Muscle layer of colon (tissue), 2 donors: ENCODE results near the gene FGF22.
"Not testable (repeated sequence)": the region's sequence is repeated elsewhere in the genome, so short reads cannot be mapped to it uniquely, and the experiment has no call there.

Experiments used
- H3K27ac ChIP-seq: one replicate; pipeline ENCODE4 v1.7.0; 2013; ENCODE audit warnings: low read depth, mild to moderate bottlenecking, low read length, moderate library complexity
- H3K27me3 ChIP-seq, 2 donors: one replicate each; pipeline ENCODE4 v1.7.0; 2013; ENCODE audit warnings: low read length in 2 of 2, mild to moderate bottlenecking in 2 of 2; ENCODE audit not compliant: insufficient read depth in 2 of 2, control insufficient read depth in 1 of 2
- H3K36me3 ChIP-seq: one replicate; pipeline ENCODE4 v1.7.0; 2013; ENCODE audit warnings: mild to moderate bottlenecking, low read length; ENCODE audit not compliant: insufficient read depth
- H3K4me1 ChIP-seq: one replicate; pipeline ENCODE4 v1.7.0; 2013; ENCODE audit warnings: mild to moderate bottlenecking, low read length; ENCODE audit not compliant: insufficient read depth
- H3K4me3 ChIP-seq, 2 donors: one replicate each; pipeline ENCODE4 v1.7.0; 2013; ENCODE audit warnings: low read length in 2 of 2, low read depth in 1 of 2, mild to moderate bottlenecking in 1 of 2, moderate library complexity in 1 of 2
- H3K9ac ChIP-seq: one replicate; pipeline ENCODE4 v1.7.0; 2013; ENCODE audit warnings: low read length
- H3K9me3 ChIP-seq: one replicate; pipeline ENCODE4 v1.7.0; 2013; ENCODE audit warnings: mild to moderate bottlenecking, low read length
- donor health status: abdominal sarcoma.
- donor health status: Adenocarcinoma of cecum.

The FGF22 gene

GRCh38 chr19:597406-598315 is 42.0 kb upstream of the FGF22 start:
- Histone ChIP-seq H3K27me3 (peaks cover 0 to 14% of the 10 kb centered on the region in 2 donors), H3K36me3 (no peaks in the 10 kb centered on the region), H3K4me1 (no peaks in the 10 kb centered on the region)

GRCh38 chr19:601310-601709 is 38.4 kb upstream of the FGF22 start:
- H3K4me1 ChIP-seq, result no peaks in the 10 kb centered on the region
- no peaks in the 10 kb centered on the region for H3K36me3 ChIP-seq
- no peaks in the 10 kb centered on the region for H3K9me3 ChIP-seq
- H3K4me3 ChIP-seq, result no peak overlapping the region
- H3K9ac ChIP-seq, result no peak overlapping the region
- peaks cover 0 to 4% of the 10 kb centered on the region in 2 donors for H3K27me3 ChIP-seq
- H3K27ac ChIP-seq, result no peak overlapping the region

More at GRCh38 chr19:597406-598315, 42.0 kb upstream of the FGF22 start:
- H3K9ac ChIP-seq, result no peak overlapping the region
- H3K27ac ChIP-seq, result no peak overlapping the region
- H3K4me3 ChIP-seq, result no peak overlapping the region
- no peaks in the 10 kb centered on the region for H3K9me3 ChIP-seq

GRCh38 chr19:601790-602189 is 37.9 kb upstream of the FGF22 start:
- Histone ChIP-seq H3K9ac (no peak overlapping the region), H3K27me3 (peaks cover 0 to 4% of the 10 kb centered on the region in 2 donors), H3K36me3 (no peaks in the 10 kb centered on the region), H3K27ac (no peak overlapping the region), H3K9me3 (no peaks in the 10 kb centered on the region), H3K4me1 (no peaks in the 10 kb centered on the region), H3K4me3 (no peak overlapping the region)

GRCh38 chr19:602391-603301 is 37.0 kb upstream of the FGF22 start:
- H3K9ac ChIP-seq, result no peak overlapping the region
- H3K36me3 ChIP-seq, result no peaks in the 10 kb centered on the region
- no peaks in the 10 kb centered on the region for H3K4me1 ChIP-seq
- H3K4me3 ChIP-seq, result no peak overlapping the region
- no peaks in the 10 kb centered on the region for H3K9me3 ChIP-seq
- H3K27me3 ChIP-seq, result peaks cover 0 to 5% of the 10 kb centered on the region in 2 donors
- H3K27ac ChIP-seq, result no peak overlapping the region

GRCh38 chr19:603302-603639 is 36.4 kb upstream of the FGF22 start:
- not testable (repeated sequence) for H3K27me3 ChIP-seq, H3K9me3 ChIP-seq, H3K27ac ChIP-seq, H3K4me3 ChIP-seq, H3K36me3 ChIP-seq, H3K4me1 ChIP-seq, H3K9ac ChIP-seq

- not testable (repeated sequence) for H3K4me3 ChIP-seq, H3K9me3 ChIP-seq, H3K36me3 ChIP-seq, H3K9ac ChIP-seq, H3K4me1 ChIP-seq, H3K27ac ChIP-seq
- peaks cover 0 to 12% of the 10 kb centered on the region in 2 donors for H3K27me3 ChIP-seq
These were observed 35.9 kb upstream of the FGF22 start for GRCh38 chr19:603779-604178.

- H3K9ac ChIP-seq, result no peak overlapping the region
- H3K9me3 ChIP-seq, result no peaks in the 10 kb centered on the region
These were observed 35.3 kb upstream of the FGF22 start for GRCh38 chr19:604355-604754.

GRCh38 chr19:605061-605971 is 34.4 kb upstream of the FGF22 start:
- not testable (repeated sequence) for H3K9me3 ChIP-seq, H3K27ac ChIP-seq, H3K36me3 ChIP-seq, H3K4me1 ChIP-seq, H3K4me3 ChIP-seq, H3K9ac ChIP-seq
- peaks cover 0 to 18% of the 10 kb centered on the region in 2 donors for H3K27me3 ChIP-seq

More at GRCh38 chr19:604355-604754, 35.3 kb upstream of the FGF22 start:
- Histone ChIP-seq H3K4me1 (no peaks in the 10 kb centered on the region), H3K36me3 (no peaks in the 10 kb centered on the region), H3K27ac (no peak overlapping the region), H3K27me3 (peaks cover 0 to 18% of the 10 kb centered on the region in 2 donors), H3K4me3 (no peak overlapping the region)

- Histone ChIP-seq H3K9me3 (no peaks in the 10 kb centered on the region), H3K36me3 (no peaks in the 10 kb centered on the region), H3K4me1 (no peaks in the 10 kb centered on the region), H3K27me3 (peaks cover 0 to 18% of the 10 kb centered on the region in 2 donors), H3K27ac (no peak overlapping the region), H3K9ac (no peak overlapping the region), H3K4me3 (no peak overlapping the region)
These were observed 32.2 kb upstream of the FGF22 start for GRCh38 chr19:607301-608154.
